ENCODE measurements around the gene NDUFS7.

DNA sequence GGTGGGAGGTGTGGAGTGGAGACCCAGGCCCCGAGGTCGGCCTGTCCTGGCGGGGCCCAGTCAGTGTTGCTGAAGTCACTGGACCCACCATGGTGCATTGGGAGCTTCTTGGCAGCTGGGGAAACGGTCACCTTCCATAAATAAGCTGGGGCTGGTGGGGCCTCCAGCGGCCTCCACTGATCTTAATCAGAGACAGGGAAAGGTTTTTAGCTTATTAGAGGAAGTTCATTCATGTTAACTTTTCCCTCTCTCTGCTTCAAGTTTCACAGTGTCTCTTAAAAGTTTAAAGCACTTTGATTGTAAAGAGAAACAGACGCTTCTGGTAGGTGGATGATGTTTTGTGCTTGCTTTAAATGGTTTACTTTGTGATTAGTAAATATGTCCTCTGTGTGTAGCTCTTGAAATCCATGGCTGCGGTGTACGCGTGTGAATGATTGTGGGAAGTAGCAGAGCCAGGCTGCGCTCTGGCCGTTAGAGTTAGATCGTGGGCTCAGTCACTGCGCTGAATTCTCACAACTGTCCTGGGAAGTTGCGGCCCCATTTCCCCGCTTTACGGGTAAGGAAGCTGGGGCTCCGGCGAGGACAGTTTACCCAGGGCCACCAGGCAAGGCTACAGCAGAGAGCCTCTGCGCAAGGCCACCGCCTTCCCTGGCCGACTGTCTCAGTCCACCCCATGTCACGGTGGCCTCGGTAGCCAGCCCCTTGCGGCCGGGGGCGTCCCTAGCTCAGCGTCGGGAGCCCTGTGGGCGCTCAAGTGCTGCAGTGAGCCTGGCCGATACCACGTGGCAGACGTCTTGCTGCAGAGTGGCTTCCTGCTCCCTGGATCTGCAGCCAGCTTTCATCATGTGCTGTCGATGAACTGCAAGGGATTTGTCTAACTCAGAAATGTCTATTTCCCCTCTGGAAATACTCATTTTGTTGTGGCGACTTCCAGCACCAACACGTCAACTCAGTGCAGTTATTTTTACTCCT, 16.5 kb upstream of the NDUFS7 start:
- no peak for TF ChIP-seq POLR2A (IDR thresholded peaks at IDR 0.05; ENCODE audit: low read depth, low read length)
- TF ChIP-seq POLR2AphosphoS5 (IDR thresholded peaks at IDR 0.05; ENCODE audit: low read depth, low read length): no peak
